ENCODE data around the gene NBL1.

The NBL1 gene

GRCh38 chr1:19695772-19696171 lies 51.7 kb downstream of the NBL1 start:
- DNase-seq (ENCODE audit: low read depth), result no peak
- no peak for TF ChIP-seq CTCF (IDR thresholded peaks at IDR 0.05; ENCODE audit: insufficient read depth, low read depth, low read length, missing control alignments)
- H3K4me3 ChIP-seq (ENCODE audit: low read length), result no peak overlapping the region

- H3K4me3 ChIP-seq (ENCODE audit: low read length), result no peak overlapping the region
- DNase-seq (ENCODE audit: low read depth), result no peak
- no peak for TF ChIP-seq CTCF (IDR thresholded peaks at IDR 0.05; ENCODE audit: insufficient read depth, low read depth, low read length, missing control alignments)
Observed at GRCh38 chr1:19696820-19697219, 52.7 kb downstream of the NBL1 start.

GRCh38 chr1:19698181-19698580 lies 54.1 kb downstream of the NBL1 start:
- TF ChIP-seq CTCF (IDR thresholded peaks at IDR 0.05; ENCODE audit: insufficient read depth, low read depth, low read length, missing control alignments), result no peak

GRCh38 chr1:19700079-19700777 lies 56.1 kb downstream of the NBL1 start:
- H3K4me3 ChIP-seq (ENCODE audit: low read length), result no peak overlapping the region
- no peak for DNase-seq (ENCODE audit: low read depth)
- TF ChIP-seq CTCF (IDR thresholded peaks at IDR 0.05; ENCODE audit: insufficient read depth, low read depth, low read length, missing control alignments), result no peak

More at GRCh38 chr1:19698181-19698580, 54.1 kb downstream of the NBL1 start:
- DNase-seq (ENCODE audit: low read depth), result no peak
- H3K4me3 ChIP-seq (ENCODE audit: low read length), result no peak overlapping the region

- H3K4me3 ChIP-seq (ENCODE audit: low read length), result no peak overlapping the region
- TF ChIP-seq CTCF (IDR thresholded peaks at IDR 0.05; ENCODE audit: insufficient read depth, low read depth, low read length, missing control alignments), result no peak
- no peak for DNase-seq (ENCODE audit: low read depth)
Observed at GRCh38 chr1:19703280-19703679, 59.2 kb downstream of the NBL1 start.

GRCh38 chr1:19704247-19705113 lies 60.4 kb downstream of the NBL1 start:
- peak; percentile 96 for TF ChIP-seq CTCF (IDR thresholded peaks at IDR 0.05; ENCODE audit: insufficient read depth, low read depth, low read length, missing control alignments)
- peak; percentile 77 for DNase-seq (ENCODE audit: low read depth)
- no peak overlapping the region for H3K4me3 ChIP-seq (ENCODE audit: low read length)
